ENCODE measurements around the gene FAM114A1.

DNA sequence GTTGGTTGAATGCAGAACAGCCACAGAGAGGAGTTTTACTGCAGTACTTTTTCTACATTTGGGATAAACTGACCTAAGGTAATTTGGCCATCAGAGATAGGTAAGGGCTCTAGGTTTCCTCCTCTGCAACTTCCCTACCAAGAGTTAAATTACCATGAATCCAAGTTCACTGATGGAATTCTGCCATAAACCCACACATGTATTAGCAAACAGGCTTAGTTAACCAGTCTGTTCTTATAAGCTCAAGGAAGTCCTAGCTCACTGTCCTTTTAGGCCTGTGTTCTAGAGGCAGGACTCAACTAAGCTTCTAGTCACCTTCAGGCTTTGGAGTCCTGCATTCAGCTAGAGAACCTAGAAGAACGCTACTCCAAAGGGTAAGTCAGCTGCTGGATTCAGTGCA is 4.0 kb downstream of the FAM114A1 start:
- TF ChIP-seq EP300 (conservative IDR thresholded peaks at IDR 0.05; ENCODE audit: poor library complexity, severe bottlenecking): no peak
- TF ChIP-seq POLR2AphosphoS5 (IDR thresholded peaks at IDR 0.05): no peak
